ENCODE measurements around the gene HSCB.
A peak's percentile ranks its signal among the peaks of the same experiment; 100 is the strongest.
"Not testable (repeated sequence)": the region's sequence is repeated elsewhere in the genome, so short reads cannot be mapped to it uniquely, and the experiment has no call there.

HSCB gene

GRCh38 chr22:28791124-28791523, 49.3 kb downstream of the HSCB start:
- no peak for DNase-seq (ENCODE audit: low read depth in 3 of 3)

- no peak for DNase-seq (ENCODE audit: low read depth in 3 of 3)
These were observed 50.1 kb downstream of the HSCB start for GRCh38 chr22:28791841-28792490.

DNA sequence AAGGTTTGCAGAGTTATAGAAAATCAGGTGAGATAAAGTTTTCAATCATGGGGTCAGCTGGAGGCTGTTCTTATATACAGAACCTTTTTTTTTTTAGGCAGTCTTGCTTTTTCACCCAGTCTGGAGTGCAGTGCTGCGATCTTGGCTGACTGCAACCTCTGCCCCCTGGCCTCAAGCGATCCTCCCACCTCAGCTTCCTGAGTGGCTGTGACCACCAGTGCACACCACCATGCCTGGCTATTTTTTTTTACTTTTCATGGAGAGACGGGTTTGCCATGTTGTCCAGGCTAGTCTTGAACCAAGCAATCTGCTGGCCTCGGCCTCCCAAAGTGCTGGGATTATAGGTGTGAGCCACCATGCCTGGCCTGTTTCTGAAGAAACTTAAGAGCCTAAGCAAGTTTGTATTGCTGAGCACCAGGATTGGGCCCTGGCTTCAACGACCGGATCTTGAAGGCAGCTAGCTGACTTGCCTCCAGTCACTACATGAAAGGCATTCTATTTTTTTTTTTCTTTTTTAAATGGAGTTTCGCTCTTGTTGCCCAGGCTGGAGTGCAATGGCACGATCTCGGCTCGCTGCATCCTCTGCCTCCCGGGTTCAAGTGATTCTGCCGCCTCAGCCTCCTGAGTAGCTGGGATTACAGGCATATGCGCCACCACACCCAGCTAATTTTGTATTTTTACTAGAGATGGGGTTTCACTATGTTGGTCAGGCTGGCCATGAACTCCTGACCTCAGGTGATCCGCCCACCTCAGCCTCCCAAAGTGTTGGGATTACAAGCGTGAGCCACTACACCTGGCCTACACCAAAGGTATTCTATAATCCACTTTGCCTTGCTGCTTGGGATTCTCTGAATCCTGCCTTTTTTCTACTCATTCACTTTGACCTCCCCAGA, 50.9 kb downstream of the HSCB start:
- DNase-seq (ENCODE audit: low read depth in 3 of 3), result no peak

GRCh38 chr22:28793976-28794584, 52.2 kb downstream of the HSCB start:
- DNase-seq (ENCODE audit: low read depth in 3 of 3), result no peak

- no peak for DNase-seq (ENCODE audit: low read depth in 3 of 3)
These were observed 53.3 kb downstream of the HSCB start for GRCh38 chr22:28795071-28795693.

DNA sequence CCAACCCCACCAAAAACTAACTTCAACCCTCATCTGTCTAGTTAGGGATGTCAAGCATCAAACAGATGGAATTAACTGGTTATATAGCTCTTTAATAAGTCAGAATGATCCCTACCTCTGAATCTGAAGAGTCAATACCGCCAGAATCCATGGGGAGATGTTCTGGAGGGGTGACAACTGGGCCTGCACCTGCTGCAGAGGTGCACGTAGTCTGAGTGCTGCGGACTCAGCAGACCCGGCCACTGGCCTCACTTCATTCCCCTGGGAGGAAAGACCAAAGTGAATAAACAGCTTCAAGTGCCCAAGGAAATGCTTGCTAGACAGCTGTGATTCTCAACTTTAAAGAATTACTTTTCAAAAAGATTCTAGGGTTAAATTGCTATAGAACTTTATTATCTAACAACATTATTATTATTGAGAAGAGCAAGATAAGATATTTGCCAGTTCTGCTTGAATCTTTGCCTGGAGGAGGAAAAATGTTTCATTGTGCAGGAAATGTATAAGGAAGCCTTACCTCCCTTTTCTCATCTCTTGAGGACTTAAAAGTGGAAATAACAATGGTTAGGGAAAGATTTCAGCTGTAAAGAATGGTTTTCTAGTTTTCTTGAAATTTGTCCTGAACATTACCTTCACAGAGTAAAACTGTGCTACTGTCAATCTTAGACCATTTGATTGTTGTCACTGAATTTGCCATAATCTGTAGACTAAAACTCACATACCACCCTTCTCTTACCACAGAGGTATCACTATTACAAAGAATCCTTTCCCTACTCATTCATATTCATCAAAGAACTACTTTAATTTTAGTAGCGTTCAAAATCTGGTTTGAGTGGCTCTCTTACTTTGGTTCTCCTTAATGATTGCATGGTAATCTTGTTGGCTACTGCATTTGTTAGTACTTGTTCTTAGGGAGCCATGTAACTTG, 54.4 kb downstream of the HSCB start:
- no peak for DNase-seq (ENCODE audit: low read depth in 3 of 3)

- no peak for DNase-seq (ENCODE audit: low read depth in 3 of 3)
These were observed 57.2 kb downstream of the HSCB start for GRCh38 chr22:28798810-28799605.

DNA sequence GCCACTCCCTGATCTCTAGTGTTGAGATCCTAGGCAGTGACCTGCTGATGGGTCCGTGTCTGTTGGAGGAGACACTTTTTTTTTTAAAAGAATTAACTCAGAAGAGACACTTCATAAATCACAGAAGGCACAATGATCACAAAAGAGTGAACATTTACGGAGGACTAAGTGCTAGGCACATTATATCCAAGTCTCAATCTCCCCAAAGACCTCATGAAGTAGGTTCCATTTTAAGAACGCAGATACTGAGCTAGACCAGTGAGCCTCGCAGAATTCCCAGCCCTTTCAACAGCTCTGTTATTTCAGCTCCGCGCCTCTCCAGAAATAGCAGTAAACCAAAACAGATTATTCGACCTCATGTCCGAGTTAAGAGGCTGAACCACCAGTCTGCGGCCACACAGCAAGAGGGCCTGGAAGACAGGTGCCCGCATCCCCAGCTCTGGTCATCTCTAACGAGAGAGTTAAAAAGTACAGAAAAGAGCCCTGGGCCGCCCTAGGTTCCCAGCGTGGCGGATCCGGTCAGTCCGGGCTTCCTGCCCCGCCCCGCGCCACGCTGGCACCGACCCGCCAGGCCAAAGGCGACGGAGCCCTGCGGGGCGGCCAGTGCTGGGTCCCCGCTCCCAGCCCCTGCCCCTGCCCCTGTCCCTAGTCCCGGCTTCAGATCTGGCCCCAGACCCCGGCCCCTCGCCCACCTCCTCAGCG, 57.9 kb downstream of the HSCB start:
- peak in 1 of 3 experiments; percentile 21 for DNase-seq (ENCODE audit: low read depth in 3 of 3)

DNA sequence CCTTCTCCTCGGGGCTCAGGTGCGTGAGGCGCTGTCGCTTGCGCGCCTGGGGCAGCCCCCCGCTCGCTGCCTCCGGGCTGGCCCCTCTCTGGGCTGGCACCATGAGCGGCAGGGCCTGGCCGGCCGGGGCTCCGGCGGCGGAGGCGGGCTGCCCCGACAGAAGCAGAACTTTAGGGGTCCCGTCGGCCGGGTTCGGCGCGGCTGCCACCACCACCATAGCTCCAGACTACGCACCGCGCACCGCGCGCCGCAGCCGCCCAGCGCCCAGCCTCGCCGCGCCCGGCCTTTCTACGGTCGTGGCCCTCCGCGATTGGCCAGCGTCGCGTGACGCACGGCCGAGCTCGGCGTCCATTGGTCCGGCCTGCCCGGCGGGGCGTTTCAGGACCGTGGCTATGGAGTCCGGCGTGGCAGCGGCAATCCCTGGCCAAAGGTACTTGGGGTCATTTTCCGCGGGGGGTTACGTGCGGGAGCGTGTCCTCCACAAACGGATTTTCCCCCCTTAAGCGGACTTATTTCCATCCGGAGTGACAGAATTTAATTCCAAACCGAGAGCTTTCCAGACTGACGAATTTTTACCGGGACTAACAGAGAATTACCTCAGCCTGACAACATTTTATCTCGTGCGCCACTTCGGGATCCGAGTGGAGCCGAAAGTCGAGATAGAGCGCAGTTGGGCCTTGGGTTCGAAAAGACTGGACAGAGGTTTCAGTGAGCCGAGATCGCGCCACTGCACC, 58.6 kb downstream of the HSCB start, which contains the start of gene XBP1:
Gene XBP1, minus strand, starts transcription at position 262 of the 734 bp plus-strand sequence.
- DNase-seq (ENCODE audit: low read depth in 3 of 3), result peak; percentile 75 to 83 (median 79)

DNA sequence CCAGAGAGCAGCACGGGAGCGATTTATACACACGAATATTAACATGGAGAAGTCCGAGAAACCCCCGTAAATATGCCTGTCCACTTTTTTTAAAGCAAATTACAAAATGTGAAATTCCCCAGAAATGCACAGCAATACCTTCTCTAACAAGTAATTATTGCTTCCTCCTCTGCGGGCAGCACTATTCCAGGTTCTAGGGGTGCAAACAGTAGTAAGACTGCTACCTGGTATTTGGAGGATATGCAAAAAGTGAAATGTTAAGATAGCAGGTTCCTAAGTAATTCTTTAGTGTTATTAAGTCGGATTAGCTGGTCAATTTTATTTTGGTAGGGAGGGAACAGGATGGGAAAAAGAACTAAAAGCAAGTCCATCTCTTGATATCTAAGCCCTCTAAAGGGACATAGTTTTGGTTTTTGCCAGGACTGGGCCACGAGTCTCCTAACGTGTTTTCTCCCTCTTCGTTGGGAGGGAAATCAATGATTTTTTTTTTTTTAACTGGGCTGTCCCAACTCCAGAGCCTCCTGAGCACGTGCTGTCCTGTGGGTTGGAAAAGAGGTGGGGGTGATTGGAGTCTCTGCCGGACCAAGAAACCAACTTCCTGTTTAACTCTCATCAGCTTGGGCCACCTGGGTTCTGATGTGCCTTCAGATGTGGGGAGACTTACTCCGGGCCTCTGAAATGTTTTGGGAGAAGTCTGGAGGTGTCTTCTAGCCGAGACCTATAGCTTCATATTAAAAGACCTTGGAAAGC, 60.2 kb downstream of the HSCB start:
- DNase-seq (ENCODE audit: low read depth in 3 of 3), result no peak

GRCh38 chr22:28802595-28803123, 60.8 kb downstream of the HSCB start:
- DNase-seq (ENCODE audit: low read depth in 3 of 3), result no peak

- not testable (repeated sequence) for DNase-seq (ENCODE audit: low read depth in 3 of 3)
These were observed 63.6 kb downstream of the HSCB start for GRCh38 chr22:28805426-28805825.

Measured in stimulated activated CD4-positive, alpha-beta T cell treated with anti-CD3 and anti-CD28 coated beads, TNF-alpha, amount 100 ng/mL, for 24 hours (primary cell).